HCT116 (cell line): ENCODE results near the gene GRIN2C. TPM values are rescaled to one million over a fixed set of nuclear protein-coding genes. Genes with fewer than 3 reads are reported as not detected.

ENCODE experiments used
- ATAC-seq: fragments of 200-7000 bp; cut with Tn5 transposase; 2 replicates; pipeline ENCODE4 v1.9.1; 2020; ENCODE audit warnings: mild to moderate bottlenecking, moderate library complexity
- BruUV-seq: library from RNA; stranded (reverse); fragments of 400-500 nt; replicated peaks from 2 replicates; lab custom pipeline; 2021; lab: Mats Ljungman, UMichigan
- CTCF ChIA-PET: fragments of 300-600 bp; sonication (Branson Sonifier 250); formaldehyde crosslinking; loops from one replicate; lab custom pipeline; 2021; ENCODE audit warnings: antibody characterized with exemption; lab: Charles Lee
- POLR2A ChIA-PET: fragments of 300-600, 350-600 bp; sonication (Branson Sonifier 250); formaldehyde crosslinking; loops from one replicate; lab custom pipeline; 2021; ENCODE audit warnings: antibody characterized with exemption; lab: Charles Lee
- RAD21 ChIA-PET, 2 experiments: fragments of 300-600 bp; sonication (Branson Sonifier 250); formaldehyde crosslinking; loops; one replicate each; lab custom pipeline; 2023; ENCODE audit warnings: low total read pairs in 2 of 2; ENCODE audit not compliant: uncharacterized antibody in 2 of 2, unreplicated experiment in 2 of 2, low non-redundant PET in 1 of 2; lab: Charles Lee
- DNase-seq: peaks from one replicate; pipeline ENCODE4 v3.0.0-alpha.2; 2010; ENCODE audit warnings: low read depth, low spot score
- H2AFZ ChIP-seq: fragments of 200-600 bp; shearing (Covaris generic), sonication (generic); 2 replicates; pipeline ENCODE4 v1.6.1; 2017; ENCODE audit warnings: low read depth, mixed run types, mixed read lengths, antibody characterized with exemption, low read length; ENCODE audit not compliant: poor library complexity, severe bottlenecking
- H3K27ac ChIP-seq: 2 replicates; pipeline ENCODE4 v1.5.1; 2012; ENCODE audit warnings: low read depth, low read length
- H3K27me3 ChIP-seq: fragments of 200-600 bp; sonication (generic); 2 replicates; pipeline ENCODE4 v1.6.1; 2016; ENCODE audit warnings: mixed run types, low read length, mixed read lengths; ENCODE audit not compliant: insufficient read depth
- H3K36me3 ChIP-seq, 2 experiments: fragments of 200-500 bp in 1 of 2; fragments of 200-600 bp in 1 of 2; sonication (Bioruptor generic) in 1 of 2; sonication (generic) in 1 of 2; 2 replicates each; pipeline versions ENCODE4 v1.5.1 to v1.6.1; 2014 to 2016; ENCODE audit warnings: low read length in 2 of 2, inconsistent platforms in 1 of 2, mixed read lengths in 1 of 2, mixed run types in 1 of 2; ENCODE audit not compliant: insufficient read depth in 2 of 2, control insufficient read depth in 1 of 2
- H3K4me1 ChIP-seq, 2 experiments: fragments of 200-600 bp in 1 of 2; sonication (generic) in 1 of 2; 2 replicates each; pipeline versions ENCODE4 v1.5.1 to v1.6.1; 2012 to 2017; ENCODE audit warnings: low read length in 2 of 2, inconsistent platforms in 1 of 2, mild to moderate bottlenecking in 1 of 2, mixed read lengths in 1 of 2, mixed run types in 1 of 2, moderate library complexity in 1 of 2; ENCODE audit not compliant: insufficient read depth in 2 of 2, control insufficient read depth in 1 of 2
- H3K4me2 ChIP-seq: fragments of 200-600 bp; sonication (generic); 2 replicates; pipeline ENCODE4 v1.6.1; 2017; ENCODE audit warnings: mixed run types, low read length, mixed read lengths
- H3K4me3 ChIP-seq, 2 experiments: fragments of 200-600 bp in 1 of 2; sonication (generic) in 1 of 2; replicated peaks in 1 of 2; 2 replicates each; pipeline ENCODE4 v1.5.1; 2011 to 2016; ENCODE audit warnings: low read length in 2 of 2, control low read depth in 1 of 2, low read depth in 1 of 2, mild to moderate bottlenecking in 1 of 2, mixed read lengths in 1 of 2, mixed run types in 1 of 2
- H3K79me2 ChIP-seq: fragments of 200-600 bp; sonication (generic); 2 replicates; pipeline ENCODE4 v1.6.1; 2017; ENCODE audit warnings: mild to moderate bottlenecking, mixed run types, low read length, moderate library complexity, mixed read lengths; ENCODE audit not compliant: insufficient read depth
- H3K9ac ChIP-seq: fragments of 200-600 bp; sonication (generic); 2 replicates; pipeline ENCODE4 v1.6.1; 2016; ENCODE audit warnings: low read length, mixed read lengths
- H3K9me2 ChIP-seq: fragments of 200-600 bp; sonication (generic), shearing (Covaris generic); 2 replicates; pipeline ENCODE4 v1.6.1; 2017; ENCODE audit warnings: mixed run types, mild to moderate bottlenecking, moderate library complexity; ENCODE audit not compliant: insufficient read depth
- H3K9me3 ChIP-seq, 2 experiments: fragments of 200-500 bp in 1 of 2; fragments of 200-600 bp in 1 of 2; sonication (Bioruptor generic) in 1 of 2; sonication (generic) in 1 of 2; 2 replicates each; pipeline ENCODE4 v1.6.1; 2014 to 2017; ENCODE audit warnings: low read length in 2 of 2, mixed read lengths in 2 of 2, inconsistent platforms in 1 of 2, low read depth in 1 of 2, mild to moderate bottlenecking in 1 of 2, mixed run types in 1 of 2, moderate library complexity in 1 of 2; ENCODE audit not compliant: control insufficient read depth in 1 of 2, insufficient read depth in 1 of 2
- H4K20me1 ChIP-seq: fragments of 200-600 bp; sonication (generic), shearing (Covaris generic); 2 replicates; pipeline ENCODE4 v1.6.1; 2017; ENCODE audit warnings: mixed run types, mild to moderate bottlenecking, moderate library complexity; ENCODE audit not compliant: insufficient read depth
- CBX3 ChIP-seq: IDR thresholded peaks from 2 replicates; pipeline ENCODE4 v1.6.1; 2012; ENCODE audit warnings: low read depth
- EZH2phosphoT487 ChIP-seq: fragments of 200-600 bp; IDR thresholded peaks from 2 replicates; pipeline ENCODE4 v1.6.1; 2018; ENCODE audit warnings: antibody characterized with exemption, borderline replicate concordance
- POLR2A ChIP-seq: IDR thresholded peaks from 2 replicates; pipeline ENCODE4 v1.7.0; 2011; ENCODE audit warnings: borderline replicate concordance; ENCODE audit not compliant: insufficient read depth, insufficient read length; ENCODE audit errors: extremely low read depth
- RAD21 ChIP-seq: IDR thresholded peaks from 2 replicates; pipeline ENCODE4 v1.6.1; 2012; ENCODE audit warnings: low read depth, mild to moderate bottlenecking
- SRF ChIP-seq: IDR thresholded peaks from 2 replicates; pipeline ENCODE4 v1.6.1; 2012; ENCODE audit warnings: low read depth
- ZNF274 ChIP-seq: fragments of 200-500 bp; sonication (Bioruptor generic); IDR thresholded peaks from 2 replicates; pipeline ENCODE4 v1.6.1; 2014; ENCODE audit warnings: mild to moderate bottlenecking, low read depth, low read length, inconsistent platforms
- intact Hi-C: fragments of 100-400 bp; cut with micrococcal nuclease; formaldehyde crosslinking; loops from 2 replicates; pipeline ENCODE4 v1.10.0; 2022
- total RNA-seq: library from RNA; stranded (reverse); gene quantifications from one replicate; pipeline ENCODE4 v1.2.1, GENCODE V29; 2021; ENCODE audit not compliant: unreplicated experiment
- TF ChIP-seq, protein P1 (sequence below), 3 experiments: fragments of 200-600 bp in 1 of 3; sonication (generic) in 1 of 3; IDR thresholded peaks in 2 of 3; conservative IDR thresholded peaks in 1 of 3; 2 replicates each; pipeline ENCODE4 v1.5.1; 2012 to 2017; ENCODE audit warnings: low read depth in 2 of 3, low read length in 2 of 3, antibody characterized with exemption in 1 of 3, borderline replicate concordance in 1 of 3, control low read depth in 1 of 3, mild to moderate bottlenecking in 1 of 3, mixed read lengths in 1 of 3, mixed run types in 1 of 3, moderate library complexity in 1 of 3; ENCODE audit not compliant: insufficient read depth in 1 of 3

The GRIN2C gene
- total RNA-seq, 1 experiment from 2014 or later: 2.2 TPM

DNA sequence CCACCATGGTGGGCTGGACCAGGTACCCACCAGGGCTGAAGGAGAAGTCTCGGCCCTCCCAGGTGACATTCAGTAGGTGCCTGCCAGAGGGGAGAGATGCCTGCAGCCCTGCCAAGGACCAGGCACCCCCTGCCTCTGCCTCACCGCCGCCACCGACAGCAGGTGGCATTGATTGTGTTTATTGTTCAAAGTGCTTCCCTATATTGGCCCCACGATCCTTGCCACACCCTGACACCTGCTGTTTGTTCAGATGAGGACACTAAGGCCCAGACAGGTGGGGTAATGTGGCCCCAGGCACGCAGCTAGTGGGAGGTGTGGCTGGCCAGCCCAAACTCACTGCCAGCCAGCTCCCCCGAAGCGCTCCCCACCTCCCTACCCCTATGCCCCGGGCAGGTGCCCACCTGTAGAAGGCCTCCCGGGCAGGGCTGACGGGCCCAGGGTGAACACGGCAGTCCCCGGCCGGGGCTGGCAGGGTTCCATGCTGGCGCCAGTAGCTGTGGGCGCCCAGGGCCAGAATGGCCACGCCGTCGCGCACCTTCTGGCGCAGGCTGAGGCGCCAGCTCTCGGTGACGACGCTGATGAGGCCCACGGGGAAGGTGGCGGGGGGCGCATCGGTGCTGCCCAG, 8.0 kb downstream of the GRIN2C start:
- no peak for DNase-seq
- Histone ChIP-seq H3K4me3 (no peak overlapping the region), H3K4me1 (peaks cover 0 to 12% of the 10 kb centered on the region in 2 experiments; a peak in 2 of 4 replicates), H3K27me3 (no peaks in the 10 kb centered on the region), H3K9me2 (no peaks in the 10 kb centered on the region), H3K27ac (no peak overlapping the region), H2AFZ (no peak overlapping the region), H3K4me2 (no peak overlapping the region), H4K20me1 (no peaks in the 10 kb centered on the region), H3K79me2 (no peaks in the 10 kb centered on the region), H3K36me3 (no peaks in the 10 kb centered on the region), H3K9me3 (no peaks in the 10 kb centered on the region), H3K9ac (no peak overlapping the region)
- RAD21 ChIA-PET: no interaction called here
- intact Hi-C loops: no loop called here
- TF ChIP-seq SRF: no peak
- peak; percentile 3 for TF ChIP-seq POLR2A
- TF ChIP-seq EZH2phosphoT487: no peak
- ATAC-seq: no peak
- CTCF ChIA-PET: interaction anchor here (0.5 to 2.1 kb wide), 5 partner anchors 9 to 104 kb away, joined by 3 to 10 read pairs (median 5); no protein-coding TSS in a partner anchor
- BruUV-seq: no TSS peak
- POLR2A ChIA-PET: interaction anchor here (1.6 to 1.9 kb wide), 2 partner anchors 17 to 21 kb away, joined by 4 to 10 read pairs; partner anchors contain the start of gene FDXR

DNA sequence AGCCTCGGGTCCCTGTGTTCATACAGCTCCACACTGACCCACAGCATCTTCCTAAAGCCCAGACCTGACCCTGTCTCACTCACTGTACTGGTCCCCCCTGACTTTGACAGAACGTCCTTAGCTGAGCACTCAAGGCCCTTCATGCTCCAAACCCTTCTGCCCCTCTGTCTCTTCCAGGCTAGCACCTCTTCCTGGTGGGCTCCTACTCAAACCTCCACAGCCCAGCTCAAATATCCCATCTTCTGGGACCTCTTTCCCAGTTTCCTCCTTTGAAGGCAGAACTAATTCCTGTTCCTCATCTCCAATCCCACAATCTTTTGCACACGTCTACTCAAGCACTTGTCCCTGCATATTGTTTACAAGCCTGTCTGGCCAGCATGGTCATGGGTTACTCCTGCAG, 8.8 kb downstream of the GRIN2C start:
- no peak overlapping the region for H3K4me3 ChIP-seq
- no peak overlapping the region for H3K9ac ChIP-seq
- no TSS peak for BruUV-seq
- no peak overlapping the region for H3K27ac ChIP-seq
- POLR2A ChIA-PET: no interaction called here
- RAD21 ChIA-PET: no interaction called here
- no peaks in the 10 kb centered on the region for H3K36me3 ChIP-seq
- CTCF ChIA-PET: no interaction called here
- TF ChIP-seq, protein P1, sequence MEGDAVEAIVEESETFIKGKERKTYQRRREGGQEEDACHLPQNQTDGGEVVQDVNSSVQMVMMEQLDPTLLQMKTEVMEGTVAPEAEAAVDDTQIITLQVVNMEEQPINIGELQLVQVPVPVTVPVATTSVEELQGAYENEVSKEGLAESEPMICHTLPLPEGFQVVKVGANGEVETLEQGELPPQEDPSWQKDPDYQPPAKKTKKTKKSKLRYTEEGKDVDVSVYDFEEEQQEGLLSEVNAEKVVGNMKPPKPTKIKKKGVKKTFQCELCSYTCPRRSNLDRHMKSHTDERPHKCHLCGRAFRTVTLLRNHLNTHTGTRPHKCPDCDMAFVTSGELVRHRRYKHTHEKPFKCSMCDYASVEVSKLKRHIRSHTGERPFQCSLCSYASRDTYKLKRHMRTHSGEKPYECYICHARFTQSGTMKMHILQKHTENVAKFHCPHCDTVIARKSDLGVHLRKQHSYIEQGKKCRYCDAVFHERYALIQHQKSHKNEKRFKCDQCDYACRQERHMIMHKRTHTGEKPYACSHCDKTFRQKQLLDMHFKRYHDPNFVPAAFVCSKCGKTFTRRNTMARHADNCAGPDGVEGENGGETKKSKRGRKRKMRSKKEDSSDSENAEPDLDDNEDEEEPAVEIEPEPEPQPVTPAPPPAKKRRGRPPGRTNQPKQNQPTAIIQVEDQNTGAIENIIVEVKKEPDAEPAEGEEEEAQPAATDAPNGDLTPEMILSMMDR (IDR thresholded peaks at IDR 0.05 in 2 of 3, conservative IDR thresholded peaks at IDR 0.05 in 1 of 3; ENCODE audit: borderline replicate concordance in 1 of 3, insufficient read depth in 1 of 3, low read depth in 2 of 3, low read length in 2 of 3): no peak
- no peak for TF ChIP-seq SRF
- no peak for TF ChIP-seq ZNF274
- no peak for TF ChIP-seq CBX3
- no peak for TF ChIP-seq RAD21
- H3K79me2 ChIP-seq: no peaks in the 10 kb centered on the region
- no peak overlapping the region for H2AFZ ChIP-seq
- peaks cover 0 to 12% of the 10 kb centered on the region in 2 experiments; a peak in 2 of 4 replicates for H3K4me1 ChIP-seq
- H3K9me2 ChIP-seq: no peaks in the 10 kb centered on the region
- intact Hi-C loops: no loop called here
- H3K4me2 ChIP-seq: no peak overlapping the region
- DNase-seq (no peak), ATAC-seq (no peak)
- H4K20me1 ChIP-seq: no peaks in the 10 kb centered on the region
- H3K9me3 ChIP-seq: no peaks in the 10 kb centered on the region
- H3K27me3 ChIP-seq: no peaks in the 10 kb centered on the region
